GM12873 (cell line): ENCODE measurements around the gene PELI2.
A peak's percentile ranks its signal among the peaks of the same experiment; 100 is the strongest.

ENCODE experiments used
- TF ChIP-seq, protein P1 (sequence below): IDR thresholded peaks from 2 replicates; pipeline ENCODE4 v1.5.1; 2012; ENCODE audit warnings: low read depth, mild to moderate bottlenecking, moderate library complexity, low read length, control low read depth; ENCODE audit not compliant: insufficient read depth; ENCODE audit errors: missing control alignments

Gene PELI2, protein sequence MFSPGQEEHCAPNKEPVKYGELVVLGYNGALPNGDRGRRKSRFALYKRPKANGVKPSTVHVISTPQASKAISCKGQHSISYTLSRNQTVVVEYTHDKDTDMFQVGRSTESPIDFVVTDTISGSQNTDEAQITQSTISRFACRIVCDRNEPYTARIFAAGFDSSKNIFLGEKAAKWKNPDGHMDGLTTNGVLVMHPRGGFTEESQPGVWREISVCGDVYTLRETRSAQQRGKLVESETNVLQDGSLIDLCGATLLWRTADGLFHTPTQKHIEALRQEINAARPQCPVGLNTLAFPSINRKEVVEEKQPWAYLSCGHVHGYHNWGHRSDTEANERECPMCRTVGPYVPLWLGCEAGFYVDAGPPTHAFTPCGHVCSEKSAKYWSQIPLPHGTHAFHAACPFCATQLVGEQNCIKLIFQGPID

DNA sequence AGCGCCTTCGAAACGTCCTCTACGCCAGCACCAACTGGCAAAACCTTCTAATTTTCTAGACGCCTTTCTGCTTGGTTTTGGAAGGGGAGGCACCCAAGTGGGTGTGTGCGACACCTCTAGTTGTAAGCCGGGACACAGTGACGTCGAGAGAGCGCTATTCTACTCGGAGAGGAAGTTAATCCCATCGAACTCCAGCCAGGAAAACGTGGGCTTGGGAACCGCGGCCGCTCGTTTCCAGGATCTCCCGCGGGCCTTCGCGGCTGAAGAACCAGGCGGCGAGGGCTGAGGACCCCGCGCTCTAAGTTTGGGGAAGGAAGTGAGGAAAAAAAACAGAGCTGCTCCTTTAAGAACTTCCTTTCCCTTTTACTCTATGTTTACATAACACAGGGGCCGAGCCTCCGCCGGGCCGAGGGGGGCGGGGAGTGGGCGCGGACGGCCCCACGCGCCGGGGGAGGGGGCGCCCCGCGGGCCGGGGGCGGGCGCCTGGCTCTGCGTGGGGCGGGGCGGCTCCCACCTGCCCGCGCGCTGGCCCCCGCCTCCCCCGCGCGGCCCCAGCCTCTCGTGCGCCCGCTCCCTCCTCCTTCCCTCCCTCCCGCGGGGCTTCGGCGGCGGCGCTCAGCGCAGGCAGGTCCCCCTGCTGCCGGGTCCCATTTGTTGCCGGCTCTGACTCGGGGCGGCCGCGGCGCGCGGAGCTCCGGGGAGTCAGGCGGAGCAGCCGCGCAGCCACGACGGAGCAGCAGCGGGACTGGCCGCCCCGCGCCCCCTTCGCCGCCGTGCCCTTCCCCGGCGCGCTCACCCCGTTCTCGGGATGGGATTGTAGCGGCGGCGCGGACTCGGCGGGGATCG, at the start of gene PELI2:
PELI2 (plus strand) TSS at position 647 of the 846 bp plus-strand sequence. CDS start 250 bp downstream, outside the sequence.
- TF ChIP-seq, protein P1, sequence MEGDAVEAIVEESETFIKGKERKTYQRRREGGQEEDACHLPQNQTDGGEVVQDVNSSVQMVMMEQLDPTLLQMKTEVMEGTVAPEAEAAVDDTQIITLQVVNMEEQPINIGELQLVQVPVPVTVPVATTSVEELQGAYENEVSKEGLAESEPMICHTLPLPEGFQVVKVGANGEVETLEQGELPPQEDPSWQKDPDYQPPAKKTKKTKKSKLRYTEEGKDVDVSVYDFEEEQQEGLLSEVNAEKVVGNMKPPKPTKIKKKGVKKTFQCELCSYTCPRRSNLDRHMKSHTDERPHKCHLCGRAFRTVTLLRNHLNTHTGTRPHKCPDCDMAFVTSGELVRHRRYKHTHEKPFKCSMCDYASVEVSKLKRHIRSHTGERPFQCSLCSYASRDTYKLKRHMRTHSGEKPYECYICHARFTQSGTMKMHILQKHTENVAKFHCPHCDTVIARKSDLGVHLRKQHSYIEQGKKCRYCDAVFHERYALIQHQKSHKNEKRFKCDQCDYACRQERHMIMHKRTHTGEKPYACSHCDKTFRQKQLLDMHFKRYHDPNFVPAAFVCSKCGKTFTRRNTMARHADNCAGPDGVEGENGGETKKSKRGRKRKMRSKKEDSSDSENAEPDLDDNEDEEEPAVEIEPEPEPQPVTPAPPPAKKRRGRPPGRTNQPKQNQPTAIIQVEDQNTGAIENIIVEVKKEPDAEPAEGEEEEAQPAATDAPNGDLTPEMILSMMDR: peak; percentile 1

DNA sequence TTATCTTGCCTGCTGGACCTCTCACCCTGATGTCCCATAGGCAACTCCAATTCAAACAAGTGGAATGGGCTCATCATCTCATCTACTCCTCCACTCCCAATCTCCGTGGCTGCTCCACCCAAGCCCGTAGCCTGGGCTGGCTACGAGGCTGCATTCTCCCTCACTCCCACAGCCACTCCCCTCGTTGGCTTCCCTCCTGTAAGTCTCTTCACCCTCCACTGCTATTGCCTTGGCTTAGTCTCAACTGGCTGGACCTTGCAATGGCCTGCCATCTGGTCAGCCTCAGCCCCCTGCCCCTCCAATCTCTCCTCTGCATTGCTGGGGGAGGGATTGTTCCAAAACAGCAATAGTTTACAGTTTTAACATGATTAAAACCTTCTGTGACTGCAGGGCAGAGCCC, 44.4 kb upstream of the PELI2 start:
- TF ChIP-seq, protein P1: no peak

DNA sequence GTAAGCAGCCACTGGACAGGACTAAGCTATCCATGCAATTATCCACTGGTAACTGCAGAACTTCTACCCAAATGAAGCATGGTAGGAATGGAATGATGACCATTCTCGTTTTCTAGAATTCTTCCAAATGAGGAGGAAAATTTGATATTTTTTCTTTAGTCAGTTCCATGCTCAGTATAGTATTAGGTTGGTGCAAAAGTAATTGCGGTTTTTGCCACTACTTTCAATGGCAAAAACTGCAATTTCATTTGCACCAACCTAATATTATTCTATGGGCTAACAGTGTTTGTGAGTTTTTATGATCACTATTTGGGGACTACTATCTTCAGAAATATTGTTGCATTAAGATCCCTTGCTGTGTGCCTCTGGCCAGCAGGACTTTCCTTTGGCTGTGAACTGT, 42.9 kb upstream of the PELI2 start:
- TF ChIP-seq, protein P1: no peak

DNA sequence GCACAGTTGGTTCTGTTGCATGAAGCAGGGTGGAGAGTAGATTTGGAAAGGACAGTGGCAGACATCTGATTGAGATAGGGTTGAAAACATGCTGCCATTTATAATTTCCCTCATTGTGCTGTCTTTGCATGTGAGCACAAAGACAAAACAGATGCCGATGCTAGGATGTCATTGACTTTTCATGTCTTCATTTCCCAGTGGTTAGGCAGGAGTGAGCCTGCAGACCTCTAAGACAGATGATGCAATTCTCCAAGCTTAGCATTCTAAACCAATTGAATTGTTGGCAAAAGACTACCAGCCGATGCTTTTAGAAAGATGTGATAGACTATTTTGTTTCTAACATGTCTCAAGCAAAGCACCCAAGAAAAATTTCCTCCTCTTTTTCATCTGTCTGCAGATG, 37.1 kb upstream of the PELI2 start:
- TF ChIP-seq, protein P1: no peak

DNA sequence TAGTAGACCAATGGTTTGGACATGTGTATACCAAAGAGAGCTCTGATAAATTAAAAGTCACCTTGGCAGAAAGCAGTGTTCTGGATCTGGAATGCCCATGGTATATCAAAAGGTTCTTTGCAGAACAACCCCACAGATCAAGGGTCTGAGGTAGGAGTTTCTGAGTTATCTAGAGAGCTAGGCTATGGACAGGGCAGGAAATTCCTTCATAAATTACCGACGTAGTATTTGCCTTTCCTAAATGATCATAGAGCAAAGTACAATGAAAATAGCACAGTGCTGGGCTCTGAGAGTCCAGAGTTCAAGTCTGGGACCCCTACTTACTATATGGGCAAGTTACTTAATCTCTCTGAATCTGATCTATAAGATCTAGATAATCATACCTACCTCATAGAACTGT, 35.3 kb upstream of the PELI2 start:
- TF ChIP-seq, protein P1: no peak

DNA sequence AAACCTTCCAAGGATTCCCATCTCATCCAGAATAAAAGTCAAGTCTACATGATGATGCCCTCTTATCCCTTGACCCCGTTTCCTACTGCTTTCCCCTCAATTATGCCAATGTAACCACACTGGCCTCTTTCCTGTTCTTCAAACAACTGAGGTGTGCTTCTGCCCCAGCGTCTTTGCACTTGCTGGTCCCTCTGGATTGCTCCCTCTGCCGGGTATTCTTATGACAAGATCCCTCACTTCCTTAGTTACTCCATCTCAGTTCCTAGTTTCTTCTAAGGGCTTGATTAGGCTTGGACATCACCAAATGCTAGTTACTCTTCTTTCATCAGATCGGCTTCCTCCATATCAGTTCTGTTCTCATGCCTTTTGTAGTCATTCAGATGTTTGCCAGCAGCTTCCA, 32.7 kb upstream of the PELI2 start:
- TF ChIP-seq, protein P1: no peak

DNA sequence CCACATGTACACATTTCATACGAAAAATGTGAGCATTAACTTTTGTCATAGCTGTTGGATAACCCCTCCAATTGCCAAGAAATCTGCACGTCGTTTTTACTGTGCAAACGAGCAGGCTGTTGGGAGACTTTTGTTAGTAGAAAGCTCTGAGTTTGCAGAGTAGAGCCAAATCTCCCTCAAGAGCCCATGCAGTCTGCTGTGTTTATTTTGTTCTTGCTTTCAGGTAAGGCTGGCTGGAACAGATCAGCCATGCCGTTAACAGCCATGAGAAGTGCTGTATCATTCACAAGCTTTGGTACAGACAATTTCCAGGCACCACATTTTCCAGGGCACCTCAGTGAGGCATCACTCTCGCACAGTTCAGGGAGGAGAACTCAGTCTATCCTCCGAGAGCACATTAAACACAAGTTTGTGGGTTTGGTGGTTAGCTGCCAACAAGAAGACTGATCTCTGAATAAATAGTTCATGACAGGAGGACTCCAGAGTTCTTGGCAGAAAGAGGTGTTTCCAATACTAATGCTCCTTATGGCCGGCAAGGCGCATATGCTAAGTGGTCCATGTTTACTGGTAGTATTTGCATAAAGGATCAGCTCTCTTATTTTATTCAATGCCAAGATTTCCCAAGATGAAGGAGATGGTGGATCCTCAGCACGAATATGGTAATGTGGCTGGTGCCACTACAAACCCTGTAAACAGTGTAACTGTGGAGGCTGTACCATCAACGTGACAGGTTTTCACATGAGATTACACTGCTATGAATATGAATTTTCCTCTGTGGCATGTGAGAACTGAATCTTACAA, 30.3 kb upstream of the PELI2 start:
- TF ChIP-seq, protein P1: no peak
